Vagina (tissue), 2 donors: ENCODE results near the gene GIGYF2.

Experiments used
- CTCF ChIP-seq, 3 experiments: fragments of 450-650 bp in 2 of 3; fragments of 200-600 bp in 1 of 3; sonication (generic) in 1 of 3; IDR thresholded peaks; one replicate each; pipeline ENCODE4 v1.5.1; 2017 to 2019; ENCODE audit warnings: antibody characterized with exemption in 3 of 3, mild to moderate bottlenecking in 2 of 3, moderate library complexity in 2 of 3
- POLR2A ChIP-seq, 2 donors: fragments of 450-650 bp; IDR thresholded peaks; one replicate each; pipeline ENCODE4 v1.6.1; 2017; ENCODE audit warnings: antibody characterized with exemption in 2 of 2, mild to moderate bottlenecking in 2 of 2, moderate library complexity in 2 of 2
- POLR2AphosphoS5 ChIP-seq, 2 donors: sonication (generic); formaldehyde crosslinking; IDR thresholded peaks; one replicate each; pipeline ENCODE4 v1.9.0; 2017; ENCODE audit warnings: antibody characterized with exemption in 2 of 2, mild to moderate bottlenecking in 2 of 2, low read depth in 1 of 2; ENCODE audit not compliant: insufficient read depth in 1 of 2

GRCh38 chr2:232875256-232876121 is 178.4 kb downstream of the GIGYF2 start:
- TF ChIP-seq CTCF (IDR thresholded peaks at IDR 0.05) (no peak), POLR2A (IDR thresholded peaks at IDR 0.05) (no peak), POLR2AphosphoS5 (IDR thresholded peaks at IDR 0.05; ENCODE audit: insufficient read depth in 1 of 2, low read depth in 1 of 2) (no peak)
